SK-N-MC (cell line): Measurements from ENCODE around the gene MED17.

ENCODE experiments used
- EZH2 ChIP-seq: fragments of 200-600 bp; sonication (generic); IDR thresholded peaks from one replicate; pipeline ENCODE4 v1.6.1; 2017; ENCODE audit warnings: antibody characterized with exemption
- FOXP2 ChIP-seq: optimal IDR thresholded peaks from 2 replicates; pipeline ENCODE3; 2011; ENCODE audit warnings: mild to moderate bottlenecking, moderate library complexity; ENCODE audit not compliant: insufficient read depth; ENCODE audit errors: extremely low read length, control extremely low read depth
- POLR2AphosphoS5 ChIP-seq: IDR thresholded peaks from 2 replicates; pipeline ENCODE4 v1.6.1; 2012; ENCODE audit warnings: mild to moderate bottlenecking, low read depth, low read length, borderline replicate concordance

GRCh38 chr11:93734427-93735222 lies 49.5 kb upstream of the MED17 start:
- TF ChIP-seq POLR2AphosphoS5 (peak; percentile 43; the same call in 1 of the 2 replicates), EZH2 (no peak), FOXP2 (no peak)
